ENCODE results near the gene PTPRCAP. TPM values are rescaled to one million over a fixed set of nuclear protein-coding genes. Genes with fewer than 3 reads are reported as not detected.

PTPRCAP gene
- total and polyA plus RNA-seq, 2 donors (not counting 1 experiment from before 2014, with no cell fraction given), result 266 to 565 TPM

GRCh38 chr11:67483831-67484665 lies 46.6 kb upstream of the PTPRCAP start:
- intact Hi-C loops (cut with micrococcal nuclease), result loop anchor here (1.0 to 2.0 kb wide), 4 partner anchors 15 to 207 kb away; partner anchors contain the start of genes CDK2AP2, PTPRCAP and TMEM134
- 52% methylated on average over 14 of the region's 16 CpGs for WGBS (ENCODE audit: insufficient coverage)

More at GRCh38 chr11:67483831-67484665, 46.6 kb upstream of the PTPRCAP start:
- Mint-ChIP-seq H3K27me3 (no peaks in the 10 kb centered on the region), H3K4me1 (peaks cover 56% of the 10 kb centered on the region), H3K9me3 (ENCODE audit: insufficient read depth) (no peaks in the 10 kb centered on the region), H3K4me3 (peak overlapping the region; percentile 99), H3K27ac (peak overlapping the region; percentile 100)
- DNase-seq (peak; percentile 48), ATAC-seq (ENCODE audit: low read depth) (no peak)
- CTCF ChIA-PET, result interaction anchor here (0.9 to 4.0 kb wide), 8 partner anchors 21 to 133 kb away, joined by 3 to 19 read pairs (median 5); partner anchors contain the start of genes PITPNM1, PPP1CA, RAD9A and RPS6KB2
- peak overlapping the region; percentile 75 to 79 for H3K27ac ChIP-seq (ENCODE audit: low read length in 2 of 2)
- H3K9ac ChIP-seq (ENCODE audit: low read length), result peak overlapping the region; percentile 71
- no peaks in the 10 kb centered on the region for H3K27me3 ChIP-seq (replicated peaks in 1 of 4; ENCODE audit: control extremely low read depth in 1 of 4, control insufficient read depth in 3 of 4, insufficient read depth in 4 of 4, low read length in 3 of 4)
- no peaks in the 10 kb centered on the region for H3K9me3 ChIP-seq (ENCODE audit: control extremely low read depth in 1 of 3, control insufficient read depth in 2 of 3, insufficient read depth in 1 of 3, low read length in 2 of 3)
- peaks cover 0 to 26% of the 10 kb centered on the region in 2 experiments for H3K36me3 ChIP-seq (replicated peaks in 1 of 2; ENCODE audit: control extremely low read depth in 1 of 2, control insufficient read depth in 1 of 2, extremely low read depth in 1 of 2, insufficient read depth in 2 of 2, low read length in 1 of 2)
- peaks cover 38 to 58% of the 10 kb centered on the region in 2 donors for H3K4me1 ChIP-seq (ENCODE audit: control insufficient read depth in 2 of 2, insufficient read depth in 2 of 2, low read length in 2 of 2)
- peak overlapping the region; percentile 8 to 99 (median 68) for H3K4me3 ChIP-seq (ENCODE audit: control extremely low read depth in 1 of 5, extremely low read depth in 1 of 5, insufficient read depth in 1 of 5, low read depth in 2 of 5, low read length in 4 of 5)
- no peak overlapping the region for H2AFZ ChIP-seq (ENCODE audit: insufficient read depth, low read depth, low read length, poor library complexity, severe bottlenecking)
- peaks cover 45% of the 10 kb centered on the region for H4K20me1 ChIP-seq (ENCODE audit: control insufficient read depth, insufficient read depth, low read length, poor library complexity, severe bottlenecking)
- TF ChIP-seq CTCF (IDR thresholded peaks at IDR 0.05) (no peak), EZH2 (IDR thresholded peaks at IDR 0.05; ENCODE audit: borderline replicate concordance, insufficient read depth, low read depth, low read length, poor library complexity, severe bottlenecking) (no peak)
- peak overlapping the region; percentile 89 for H3K4me2 ChIP-seq (replicated peaks; ENCODE audit: low read depth, low read length, poor library complexity, severe bottlenecking)
- POLR2A ChIA-PET, result interaction anchor here (0.6 to 4.9 kb wide), 10 partner anchors 19 to 168 kb away, joined by 3 to 53 read pairs (median 6); partner anchors contain the start of genes PPP1CA, PTPRCAP, RAD9A and TBC1D10C
- peaks cover 51% of the 10 kb centered on the region for H3K79me2 ChIP-seq (ENCODE audit: control insufficient read depth, insufficient read depth, low read length)
